ENCODE measurements around the gene PSMC5. TPM values are rescaled to one million over a fixed set of nuclear protein-coding genes. Genes with fewer than 3 reads are reported as not detected.
"Not testable (repeated sequence)": the region's sequence is repeated elsewhere in the genome, so short reads cannot be mapped to it uniquely, and the experiment has no call there.

Gene PSMC5
- total RNA-seq, 2 donors from 2014 or later, result 59.3 to 105 TPM

GRCh38 chr17:63786117-63786516 lies 41.1 kb upstream of the PSMC5 start:
- DNase-seq (ENCODE audit: low spot score), result no peak
- peaks cover 43% of the 10 kb centered on the region for H3K36me3 ChIP-seq
- peaks cover 0 to 5% of the 10 kb centered on the region in 2 donors for H3K4me1 ChIP-seq
- H3K27me3 ChIP-seq, result no peaks in the 10 kb centered on the region
- H3K9me3 ChIP-seq, result no peaks in the 10 kb centered on the region
- no peak overlapping the region for H3K27ac ChIP-seq
- no peak for TF ChIP-seq CTCF (IDR thresholded peaks at IDR 0.05)
- H3K4me3 ChIP-seq, result no peak overlapping the region

GRCh38 chr17:63786971-63787711 lies 40.1 kb upstream of the PSMC5 start:
- peaks cover 0 to 5% of the 10 kb centered on the region in 2 donors for H3K4me1 ChIP-seq
- DNase-seq (ENCODE audit: low spot score), result no peak
- no peak overlapping the region for H3K4me3 ChIP-seq
- H3K36me3 ChIP-seq, result peaks cover 48% of the 10 kb centered on the region
- no peaks in the 10 kb centered on the region for H3K27me3 ChIP-seq
- H3K9me3 ChIP-seq, result no peaks in the 10 kb centered on the region
- TF ChIP-seq CTCF (IDR thresholded peaks at IDR 0.05), result no peak
- H3K27ac ChIP-seq, result no peak overlapping the region

GRCh38 chr17:63790057-63790456 lies 37.2 kb upstream of the PSMC5 start:
- Histone ChIP-seq H3K27me3 (no peaks in the 10 kb centered on the region), H3K4me1 (no peaks in the 10 kb centered on the region), H3K36me3 (peaks cover 77% of the 10 kb centered on the region), H3K9me3 (no peaks in the 10 kb centered on the region), H3K27ac (no peak overlapping the region), H3K4me3 (no peak overlapping the region)
- DNase-seq (ENCODE audit: low spot score), result no peak
- no peak for TF ChIP-seq CTCF (IDR thresholded peaks at IDR 0.05)

- H3K4me1 ChIP-seq, result no peaks in the 10 kb centered on the region
- no peak for DNase-seq (ENCODE audit: low spot score)
- H3K4me3 ChIP-seq, result no peak overlapping the region
- H3K27me3 ChIP-seq, result no peaks in the 10 kb centered on the region
- no peaks in the 10 kb centered on the region for H3K9me3 ChIP-seq
- TF ChIP-seq CTCF (IDR thresholded peaks at IDR 0.05), result no peak
- no peak overlapping the region for H3K27ac ChIP-seq
- H3K36me3 ChIP-seq, result peaks cover 93% of the 10 kb centered on the region
These were observed 35.0 kb upstream of the PSMC5 start for GRCh38 chr17:63792055-63792729.

GRCh38 chr17:63796375-63796774 lies 30.9 kb upstream of the PSMC5 start:
- not testable (repeated sequence) for H3K27ac ChIP-seq; H3K4me1 ChIP-seq; H3K9me3 ChIP-seq; H3K27me3 ChIP-seq; H3K4me3 ChIP-seq; DNase-seq (ENCODE audit: low spot score)
- H3K36me3 ChIP-seq, result peaks cover 92% of the 10 kb centered on the region

GRCh38 chr17:63798572-63799106 lies 28.6 kb upstream of the PSMC5 start:
- Histone ChIP-seq H3K36me3 (peaks cover 97% of the 10 kb centered on the region), H3K4me1 (no peaks in the 10 kb centered on the region), H3K4me3 (no peak overlapping the region), H3K27ac (no peak overlapping the region), H3K27me3 (no peaks in the 10 kb centered on the region), H3K9me3 (no peaks in the 10 kb centered on the region)
- DNase-seq (ENCODE audit: low spot score), result no peak
- no peak for TF ChIP-seq CTCF (IDR thresholded peaks at IDR 0.05)

Measured in right atrium auricular region (tissue), 2 donors.